ENCODE data around the gene CELF2.

- TF ChIP-seq POU6F1 (CRISPR knock-in tag; IDR thresholded peaks at IDR 0.05; ENCODE audit: borderline replicate concordance, low read depth) (no peak), PATZ1 (CRISPR knock-in tag; IDR thresholded peaks at IDR 0.05; ENCODE audit: borderline replicate concordance) (no peak), BACH2 (CRISPR knock-in tag; IDR thresholded peaks at IDR 0.05; ENCODE audit: borderline replicate concordance) (no peak), ZC3H10 (CRISPR knock-in tag; IDR thresholded peaks at IDR 0.05) (no peak), TCF4 (CRISPR knock-in tag; IDR thresholded peaks at IDR 0.05; ENCODE audit: borderline replicate concordance) (no peak), ZFP30 (CRISPR knock-in tag; IDR thresholded peaks at IDR 0.05) (no peak), CREB5 (CRISPR knock-in tag; IDR thresholded peaks at IDR 0.05; ENCODE audit: low read depth) (no peak), ARNTL (CRISPR knock-in tag; IDR thresholded peaks at IDR 0.05; ENCODE audit: borderline replicate concordance, low read depth) (no peak), SNAI2 (CRISPR knock-in tag; IDR thresholded peaks at IDR 0.05) (no peak)
Observed at GRCh38 chr10:11162828-11163599, 145.3 kb downstream of the CELF2 start.

Measured in SK-N-SH treated with all-trans-retinoic acid at 6 μM for 48 hours (cell line).